RPMI7951 (cell line): ENCODE results near the gene GLB1L2. TPM values are rescaled to one million over a fixed set of nuclear protein-coding genes. Genes with fewer than 3 reads are reported as not detected.
"Not testable (repeated sequence)": the region's sequence is repeated elsewhere in the genome, so short reads cannot be mapped to it uniquely, and the experiment has no call there.

Source experiments
- DNase-seq: peaks from one replicate; pipeline ENCODE4 v3.0.0-alpha.2; 2012; ENCODE audit warnings: low read depth
- total RNA-seq: library from RNA; depleted of rRNA; stranded (reverse); fragments of >200 nt; shearing (Covaris generic); gene quantifications from 2 replicates; pipeline ENCODE4 v1.2.3, GENCODE V29; 2014; rRNA removed

Gene GLB1L2
- total RNA-seq: 0.24 TPM in 1 of 2 replicates, not detected in the other

DNA sequence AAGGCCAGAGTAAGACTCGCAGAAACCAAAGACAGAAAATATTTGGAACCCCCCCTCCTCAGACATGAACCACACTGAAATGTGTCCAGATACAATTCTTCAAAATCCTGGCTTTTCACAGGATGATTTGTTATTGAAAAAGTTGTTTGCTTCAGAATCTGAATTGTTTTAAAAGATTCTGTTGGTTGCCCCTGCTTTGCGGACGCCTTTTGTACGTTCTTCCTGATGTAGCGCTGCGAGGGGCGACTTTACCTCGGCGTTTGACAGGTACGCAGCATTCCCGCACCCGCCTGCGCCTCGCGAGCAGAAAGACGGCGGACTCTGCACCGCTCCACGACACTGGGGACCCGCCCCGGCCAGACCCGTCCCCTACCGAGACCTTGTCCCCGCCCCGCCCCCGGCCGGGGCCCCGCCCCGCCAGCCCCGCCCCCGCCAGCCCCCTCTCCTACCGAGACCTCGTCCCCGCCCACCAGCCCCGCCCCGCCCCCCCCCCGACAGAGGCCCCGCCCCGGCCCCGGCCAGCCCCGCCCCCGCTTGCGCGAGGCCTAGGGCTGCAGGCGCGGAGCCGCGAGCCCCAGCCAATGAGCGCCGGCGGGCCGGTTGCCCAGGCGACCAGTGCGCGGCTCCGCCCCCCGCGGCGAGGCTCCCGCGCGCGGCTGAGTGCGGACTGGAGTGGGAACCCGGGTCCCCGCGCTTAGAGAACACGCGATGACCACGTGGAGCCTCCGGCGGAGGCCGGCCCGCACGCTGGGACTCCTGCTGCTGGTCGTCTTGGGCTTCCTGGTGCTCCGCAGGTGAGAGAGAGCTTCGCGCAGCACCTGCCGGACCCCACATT is at the start of gene GLB1L2:
GLB1L2 (plus strand) TSS at position 635 of the 835 bp plus-strand sequence; CDS start at position 709, 74 bp downstream.
- peak; percentile 15 for DNase-seq

GRCh38 chr11:134282121-134283045 is 49.4 kb upstream of the GLB1L2 start:
- DNase-seq: no peak

- no peak for DNase-seq
Measured at GRCh38 chr11:134283461-134284230, 48.1 kb upstream of the GLB1L2 start.

- not testable (repeated sequence) for DNase-seq
Measured at GRCh38 chr11:134284349-134284748, 47.4 kb upstream of the GLB1L2 start.

GRCh38 chr11:134287561-134287960 is 44.2 kb upstream of the GLB1L2 start:
- DNase-seq: no peak

- no peak for DNase-seq
Measured at GRCh38 chr11:134288486-134288885, 43.3 kb upstream of the GLB1L2 start.

GRCh38 chr11:134289167-134289566 is 42.6 kb upstream of the GLB1L2 start:
- no peak for DNase-seq

DNA sequence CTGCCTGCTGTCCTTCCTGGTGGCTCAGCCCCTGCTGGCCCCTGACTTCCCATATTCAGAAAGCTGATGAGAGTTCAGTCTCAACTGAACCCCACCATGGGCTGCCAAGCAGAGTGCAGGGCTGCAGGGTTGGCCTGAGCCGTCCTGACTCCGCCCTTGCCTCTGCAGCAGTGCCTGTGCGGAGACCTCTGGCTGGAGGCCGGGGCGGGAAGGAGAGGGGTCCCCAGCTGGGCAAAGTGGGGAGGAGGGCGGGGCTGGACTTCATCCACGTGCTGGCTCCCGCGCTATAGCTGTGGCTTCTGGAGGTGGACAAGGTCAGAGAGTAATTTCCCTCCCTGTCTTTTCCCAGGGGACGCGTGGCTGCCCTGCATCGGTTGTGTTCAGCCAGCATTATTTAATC is 42.0 kb upstream of the GLB1L2 start:
- DNase-seq: no peak

GRCh38 chr11:134290646-134291045 is 41.1 kb upstream of the GLB1L2 start:
- DNase-seq: no peak

GRCh38 chr11:134291196-134291595 is 40.6 kb upstream of the GLB1L2 start:
- no peak for DNase-seq

GRCh38 chr11:134292661-134293060 is 39.1 kb upstream of the GLB1L2 start:
- DNase-seq: no peak

- DNase-seq: no peak
Measured at GRCh38 chr11:134293119-134294113, 38.4 kb upstream of the GLB1L2 start.

GRCh38 chr11:134294664-134295063 is 37.1 kb upstream of the GLB1L2 start:
- DNase-seq: no peak

DNA sequence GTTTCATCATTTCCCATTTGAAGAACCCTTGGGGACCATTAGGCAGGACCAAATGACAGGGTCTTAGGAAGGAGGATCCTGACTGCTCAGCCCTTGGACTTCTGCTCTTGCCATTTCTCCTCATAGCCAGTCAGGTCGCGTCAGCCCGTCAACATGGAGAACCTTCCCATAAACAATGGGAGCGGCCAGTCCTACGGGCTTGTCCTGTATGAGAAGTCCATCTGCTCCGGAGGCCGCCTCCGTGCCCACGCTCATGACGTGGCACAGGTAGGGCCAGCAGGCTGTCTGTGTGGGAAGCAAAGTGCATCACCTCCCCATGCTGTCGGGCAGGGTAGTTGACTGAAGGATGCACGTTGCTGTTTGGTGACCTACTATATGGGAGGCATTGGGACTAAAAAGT is 19.6 kb upstream of the GLB1L2 start:
- DNase-seq: no peak

GRCh38 chr11:134312807-134313206 is 19.0 kb upstream of the GLB1L2 start:
- no peak for DNase-seq

DNA sequence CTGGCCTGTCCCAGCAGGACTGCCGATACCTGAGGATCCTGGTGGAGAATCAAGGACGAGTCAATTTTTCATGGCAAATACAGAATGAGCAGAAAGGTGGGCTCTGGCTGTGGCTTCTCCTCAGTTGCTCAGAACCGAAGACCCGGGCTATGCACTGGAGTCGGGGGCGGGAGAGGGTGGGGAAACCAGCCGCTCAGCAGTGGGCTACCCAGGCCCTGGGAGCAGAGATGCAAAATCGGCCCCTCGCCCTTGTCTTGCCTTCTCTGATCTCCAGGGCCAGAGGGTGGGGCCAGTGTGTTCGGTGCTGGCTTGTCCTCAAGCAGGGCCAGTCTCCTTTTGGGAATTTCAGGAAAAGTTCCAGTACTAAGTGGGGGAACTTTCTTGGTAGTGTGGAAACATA is 18.4 kb upstream of the GLB1L2 start:
- no peak for DNase-seq

GRCh38 chr11:134313821-134314607 is 17.8 kb upstream of the GLB1L2 start:
- DNase-seq: no peak

DNA sequence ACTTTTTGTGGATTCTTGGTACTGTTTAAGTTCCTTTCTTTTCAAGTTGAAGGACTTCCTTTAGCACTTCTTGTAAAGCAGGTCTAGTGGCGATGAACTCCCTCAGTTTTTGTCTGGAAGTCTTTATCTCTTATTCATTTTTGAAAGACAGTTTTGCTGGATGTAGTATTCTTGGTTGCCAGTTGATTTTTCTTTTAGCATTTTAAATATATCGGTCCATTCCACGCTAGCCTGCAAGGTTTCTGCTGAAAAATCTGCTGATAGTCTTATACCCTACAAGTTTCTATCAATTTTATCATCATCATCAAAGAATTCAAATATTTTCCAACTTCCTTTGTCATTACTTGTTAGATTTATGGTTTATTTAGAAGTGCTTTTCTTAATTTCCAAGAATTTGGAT is 14.7 kb upstream of the GLB1L2 start:
- DNase-seq: no peak

- not testable (repeated sequence) for DNase-seq
Measured at GRCh38 chr11:134321373-134321772, 10.4 kb upstream of the GLB1L2 start.

DNA sequence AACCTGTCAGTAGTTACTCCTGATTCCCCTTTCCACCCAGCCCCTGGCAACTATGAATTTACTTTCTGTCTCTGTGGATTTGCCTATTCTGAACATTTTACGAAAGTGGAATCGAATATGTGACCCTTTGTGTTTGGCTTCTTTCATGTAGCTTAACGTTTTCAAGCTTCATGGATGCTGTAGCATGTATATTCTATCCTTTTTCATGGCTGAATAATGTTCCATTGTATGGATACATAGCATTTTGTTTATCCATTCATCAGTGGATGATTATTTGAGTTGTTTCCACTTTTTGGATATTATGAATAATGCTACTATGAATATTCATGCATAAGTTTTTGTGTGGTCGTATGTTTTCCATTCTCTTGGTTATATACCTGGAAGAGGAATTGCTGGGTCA is 9.2 kb upstream of the GLB1L2 start:
- no peak for DNase-seq
